GM21515 (cell line): ENCODE data around the gene TTC23L.
"Not testable (repeated sequence)": the region's sequence is repeated elsewhere in the genome, so short reads cannot be mapped to it uniquely, and the experiment has no call there.

Experiments used
- ATAC-seq: cut with Tn5 transposase; IDR thresholded peaks from one replicate; pipeline ENCODE4 v1.9.1; 2021; ENCODE audit not compliant: unreplicated experiment

Gene TTC23L

GRCh38 chr5:34916518-34916917 is 77.6 kb downstream of the TTC23L start:
- ATAC-seq: no peak

DNA sequence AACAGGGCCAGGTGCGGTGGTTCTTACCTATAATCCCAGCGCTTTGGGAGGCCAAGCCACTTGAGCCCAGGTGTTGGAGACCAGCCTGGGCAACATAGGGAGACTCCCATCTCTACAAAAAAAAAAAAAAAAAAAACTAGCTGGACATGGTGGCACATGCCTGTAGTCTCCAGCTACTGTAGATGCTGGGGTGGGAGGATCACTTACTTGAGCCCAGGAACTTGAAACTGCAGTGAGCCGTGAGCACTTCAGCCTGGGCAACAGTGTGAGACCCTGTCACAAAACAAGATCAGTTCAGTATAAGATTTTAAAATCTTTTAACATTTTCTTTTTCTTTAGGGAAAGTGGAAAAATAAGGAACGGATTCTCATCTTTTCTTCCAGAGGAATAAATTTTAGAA is 79.1 kb downstream of the TTC23L start:
- no peak for ATAC-seq

DNA sequence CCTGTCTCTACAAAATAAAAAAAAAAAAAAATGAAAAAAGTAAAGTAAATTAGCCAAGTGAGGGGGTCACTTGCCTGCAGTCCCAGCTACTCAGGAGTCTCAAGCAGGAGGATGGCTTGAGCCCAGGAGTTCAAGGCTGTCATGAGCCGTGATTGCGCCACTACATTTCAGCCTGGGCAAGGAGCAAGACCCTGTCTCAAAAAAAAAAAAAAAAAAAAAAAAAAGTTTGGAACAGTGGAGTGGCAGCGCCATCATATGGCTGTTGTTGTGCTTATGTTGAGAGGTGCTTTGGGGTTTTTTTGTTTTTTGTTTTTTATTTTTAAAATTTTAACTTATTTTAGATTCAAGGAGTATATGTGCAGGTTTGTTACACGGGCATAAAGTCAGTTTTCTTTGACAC is 80.1 kb downstream of the TTC23L start:
- no peak for ATAC-seq

GRCh38 chr5:34923256-34923655 is 84.3 kb downstream of the TTC23L start:
- not testable (repeated sequence) for ATAC-seq

GRCh38 chr5:34923694-34924461 is 84.9 kb downstream of the TTC23L start:
- no peak for ATAC-seq

DNA sequence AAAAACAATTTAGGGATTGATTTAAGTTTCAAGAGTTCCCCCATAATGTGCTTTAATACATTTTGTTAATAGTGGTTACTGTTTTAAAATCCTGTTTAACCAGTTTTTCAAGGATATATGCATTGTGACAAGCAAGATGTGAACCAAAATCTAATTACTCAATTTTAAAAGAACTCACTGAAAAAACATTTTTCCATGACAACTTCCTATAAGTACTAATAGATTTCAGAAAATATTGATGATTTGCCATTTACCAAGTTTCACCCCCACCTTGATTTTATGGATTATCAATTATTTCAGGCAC is 85.5 kb downstream of the TTC23L start:
- ATAC-seq: no peak

DNA sequence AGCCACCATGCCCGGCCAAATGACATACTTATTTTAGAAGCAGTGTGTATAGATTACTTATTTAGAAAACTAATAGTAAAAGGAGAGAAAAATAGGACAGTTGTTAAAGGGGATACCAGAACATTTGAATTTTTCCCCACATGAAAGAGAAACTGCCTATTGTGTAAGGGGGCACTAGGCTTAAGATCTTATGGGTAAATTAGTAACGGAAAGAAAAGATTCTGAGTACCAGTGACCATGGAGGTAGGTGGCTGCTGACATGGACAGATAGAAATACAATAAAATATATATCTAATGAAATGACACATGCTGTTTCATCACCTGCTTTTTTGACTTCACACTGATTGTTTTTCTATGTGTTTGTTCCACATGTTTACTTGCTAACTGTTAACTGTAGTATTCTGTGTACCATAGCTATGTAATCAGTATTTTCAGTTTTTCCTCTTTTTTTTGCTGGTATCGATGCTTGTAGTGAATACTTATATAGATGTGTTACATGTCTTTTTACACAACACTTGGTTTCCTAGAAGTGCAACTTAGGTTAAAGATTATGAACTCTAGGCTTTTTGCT is 87.4 kb downstream of the TTC23L start:
- ATAC-seq: no peak

- no peak for ATAC-seq
These were observed 88.8 kb downstream of the TTC23L start for GRCh38 chr5:34927785-34928184.

DNA sequence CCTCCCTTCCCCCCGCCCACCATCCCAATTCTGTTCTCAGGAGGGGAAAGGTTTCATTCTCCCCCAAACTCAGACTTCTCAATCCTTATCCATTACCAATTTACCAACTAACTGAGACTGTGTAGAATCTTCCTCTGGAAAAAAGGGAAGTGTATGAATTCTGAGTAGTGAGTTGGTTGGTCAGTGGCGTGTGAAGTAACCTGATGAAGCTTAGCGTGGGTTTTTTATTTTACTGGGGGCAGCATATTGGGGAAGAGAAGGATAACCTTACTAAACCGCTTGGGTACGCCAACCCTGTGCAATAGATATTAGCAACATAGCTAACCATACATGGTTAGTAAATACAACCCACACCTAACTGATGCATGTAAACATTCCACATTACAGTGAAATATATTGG is 89.3 kb downstream of the TTC23L start:
- no peak for ATAC-seq

DNA sequence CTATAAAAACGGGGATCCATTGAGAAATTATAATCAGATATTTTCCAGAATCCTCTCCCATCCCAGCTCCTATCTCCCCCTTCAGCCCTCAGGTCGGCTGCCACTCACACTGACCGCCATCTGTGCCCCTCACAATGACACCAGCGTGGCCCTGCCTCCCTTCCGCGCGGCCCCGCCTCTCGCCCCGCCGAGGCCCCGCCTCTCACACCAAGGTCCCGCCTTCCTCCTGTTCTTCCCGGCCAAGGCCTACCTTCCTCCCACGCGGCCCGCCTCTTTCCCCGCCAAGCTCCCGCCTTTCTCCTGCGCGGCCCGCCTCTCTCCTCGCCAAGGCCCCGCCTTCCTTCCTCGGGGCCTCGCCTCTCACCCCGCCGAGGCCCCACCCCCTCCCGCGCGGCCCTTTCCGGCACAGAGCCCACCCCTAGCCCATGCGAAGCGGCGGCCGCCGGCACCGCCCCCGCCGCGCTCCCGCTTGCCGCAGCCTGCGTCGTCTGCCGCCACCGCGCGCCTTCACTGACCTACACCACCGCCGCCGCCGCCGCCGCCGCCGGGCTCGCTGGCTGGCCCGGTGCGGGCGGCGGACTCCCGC is 90.3 kb downstream of the TTC23L start, which contains the start of gene DNAJC21:
Gene DNAJC21 (plus strand): TSS at position 426 of the 586 bp plus-strand sequence. CDS start 261 bp downstream, outside the sequence.
- ATAC-seq: peak; percentile 89

DNA sequence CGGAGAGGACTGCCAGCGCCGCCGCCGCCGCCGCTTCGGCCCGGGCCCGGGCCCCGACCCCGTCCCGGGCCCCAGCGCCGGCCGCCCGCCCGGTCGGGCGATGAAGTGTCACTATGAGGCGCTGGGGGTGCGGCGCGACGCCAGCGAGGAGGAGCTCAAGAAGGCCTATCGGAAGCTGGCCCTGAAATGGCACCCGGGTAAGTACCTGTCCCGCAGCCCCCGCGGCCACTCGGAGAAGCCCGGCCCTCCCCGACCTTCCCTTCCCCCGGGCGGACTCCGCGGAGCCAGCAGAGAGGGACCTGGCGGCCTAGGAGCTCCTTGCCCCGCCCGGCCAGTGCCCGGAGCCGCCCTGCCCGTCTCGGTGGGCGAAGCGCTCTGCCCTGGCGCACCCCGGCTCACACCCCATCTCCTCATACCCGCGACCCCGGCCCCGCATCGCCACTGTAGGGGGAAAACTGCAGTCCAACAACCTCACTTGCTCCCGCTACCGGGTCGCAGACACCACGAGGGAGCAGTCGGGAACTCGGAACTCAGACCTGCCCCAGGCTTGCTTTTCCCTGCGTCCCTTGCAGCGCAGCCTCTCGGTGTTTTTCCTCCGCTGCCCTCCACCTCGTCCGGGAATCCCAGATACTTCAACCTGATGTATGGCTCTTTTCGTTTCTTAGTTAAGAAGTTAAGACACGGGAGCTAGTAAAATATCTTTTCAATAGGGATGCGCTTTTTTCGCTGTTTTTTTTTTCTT is 90.9 kb downstream of the TTC23L start:
- ATAC-seq: peak; percentile 72

- no peak for ATAC-seq
These were observed 91.5 kb downstream of the TTC23L start for GRCh38 chr5:34930462-34930844.

DNA sequence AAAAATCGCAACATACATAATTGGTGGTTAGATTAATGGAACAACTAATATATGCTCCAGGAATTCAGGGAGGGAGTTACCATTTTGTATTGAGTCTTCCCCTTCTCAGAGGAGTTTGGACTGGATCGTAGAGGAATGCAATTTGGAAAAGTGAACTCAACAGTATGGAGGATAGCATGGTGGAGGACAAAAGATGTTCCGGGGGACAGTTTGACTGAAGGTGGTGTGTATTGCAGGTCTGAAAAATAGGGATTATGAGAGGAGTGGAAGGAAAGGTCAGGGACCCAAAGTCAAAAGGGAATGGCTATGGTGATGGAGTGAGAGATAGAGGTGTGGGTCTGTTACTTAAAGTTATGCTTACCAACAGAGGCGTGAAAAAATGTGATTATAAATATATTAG is 91.9 kb downstream of the TTC23L start:
- ATAC-seq: no peak

GRCh38 chr5:34932947-34933346 is 94.0 kb downstream of the TTC23L start:
- ATAC-seq: no peak

GRCh38 chr5:34941936-34942335 is 103.0 kb downstream of the TTC23L start:
- no peak for ATAC-seq

- no peak for ATAC-seq
These were observed 105.1 kb downstream of the TTC23L start for GRCh38 chr5:34944044-34944443.

DNA sequence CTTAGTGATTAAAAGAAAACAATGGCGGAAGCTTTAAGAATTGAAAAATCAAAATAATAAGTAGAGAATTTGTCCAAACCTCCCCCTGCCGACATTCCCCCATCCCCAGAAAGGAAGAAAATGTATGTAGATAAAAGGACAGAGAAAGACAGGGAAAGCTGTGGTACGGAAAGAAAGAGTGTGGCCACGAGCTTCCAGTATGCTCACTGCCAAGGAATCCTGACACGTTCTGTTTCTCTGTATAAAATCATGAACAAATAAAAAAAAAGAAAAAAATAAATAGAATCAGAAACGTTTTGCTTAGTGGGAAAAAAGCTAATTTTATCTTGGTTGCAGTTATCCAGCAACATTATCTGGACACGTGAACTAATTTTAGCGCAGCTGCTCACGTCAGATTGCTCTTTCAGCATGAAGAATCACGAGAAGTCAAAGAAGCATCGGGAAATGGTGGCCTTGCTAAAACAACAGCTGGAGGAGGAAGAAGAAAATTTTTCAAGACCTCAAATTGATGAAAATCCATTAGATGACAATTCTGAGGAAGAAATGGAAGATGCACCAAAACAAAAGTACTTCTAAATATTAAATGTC is 105.6 kb downstream of the TTC23L start:
- ATAC-seq: no peak
